LoVo (cell line): ENCODE measurements around the gene DCPS.
"Not testable (repeated sequence)": the region's sequence is repeated elsewhere in the genome, so short reads cannot be mapped to it uniquely, and the experiment has no call there.

Experiments
- DNase-seq: peaks from one replicate; pipeline ENCODE4 v3.0.0-alpha.2; 2016; ENCODE audit warnings: low spot score

Gene DCPS

DNA sequence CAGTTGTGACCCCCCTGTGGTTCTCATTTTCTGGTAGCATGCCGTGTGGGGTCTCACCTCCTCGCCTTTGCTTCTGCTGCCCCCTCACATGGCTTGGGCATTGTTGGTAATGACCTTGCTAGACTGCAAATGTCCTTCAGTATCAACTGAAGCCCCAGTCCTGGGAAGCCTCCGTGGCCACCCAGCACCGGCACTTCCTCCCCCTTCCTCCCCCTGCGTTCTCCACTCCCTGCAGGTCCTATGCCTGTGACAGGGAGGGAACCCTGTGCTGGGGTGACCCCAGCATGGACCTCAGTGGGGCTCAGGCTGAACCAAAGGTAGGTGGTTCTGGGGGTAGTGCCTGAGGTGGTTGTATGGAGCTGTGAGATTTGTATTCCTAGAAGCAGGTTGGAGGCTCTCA, 57.5 kb downstream of the DCPS start:
- no peak for DNase-seq

DNA sequence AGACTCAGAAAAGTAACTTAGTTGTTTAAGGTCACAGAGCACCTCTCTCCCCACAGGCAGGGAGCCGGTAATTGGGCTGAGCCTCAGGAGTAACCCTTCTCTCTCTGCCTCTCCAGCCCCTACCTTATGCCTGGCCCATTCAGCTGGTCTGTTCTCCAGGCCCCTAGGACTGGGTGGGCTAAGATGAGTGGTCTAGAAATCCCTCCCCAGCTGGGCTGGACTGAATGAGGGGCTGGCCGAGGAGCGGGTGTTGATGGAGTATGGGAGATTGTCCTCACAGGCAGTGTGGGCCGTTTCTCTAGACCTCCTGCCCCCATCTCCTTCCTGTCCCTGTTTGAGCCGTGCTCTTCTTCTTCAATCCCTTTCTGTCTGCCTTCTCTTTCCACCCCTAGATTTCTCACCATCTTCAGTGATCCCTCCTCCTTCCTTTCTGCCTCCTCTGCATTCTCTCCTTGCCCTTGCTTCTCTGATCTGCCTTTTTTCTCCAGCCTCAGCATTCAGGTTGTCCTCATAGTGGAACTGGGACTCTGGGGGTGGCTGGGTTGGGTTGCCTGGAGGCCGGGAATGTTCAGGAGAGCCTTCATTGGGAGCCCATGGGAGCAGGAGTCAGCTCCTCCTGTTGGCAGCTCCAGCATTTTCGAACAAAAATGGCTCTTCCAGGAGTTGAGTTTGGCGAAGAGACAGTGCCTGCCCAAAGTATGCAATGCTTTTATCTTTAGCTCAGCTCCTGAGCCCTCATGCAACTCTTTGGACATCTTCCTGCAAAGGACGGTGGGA, 59.2 kb downstream of the DCPS start:
- DNase-seq, result no peak

DNA sequence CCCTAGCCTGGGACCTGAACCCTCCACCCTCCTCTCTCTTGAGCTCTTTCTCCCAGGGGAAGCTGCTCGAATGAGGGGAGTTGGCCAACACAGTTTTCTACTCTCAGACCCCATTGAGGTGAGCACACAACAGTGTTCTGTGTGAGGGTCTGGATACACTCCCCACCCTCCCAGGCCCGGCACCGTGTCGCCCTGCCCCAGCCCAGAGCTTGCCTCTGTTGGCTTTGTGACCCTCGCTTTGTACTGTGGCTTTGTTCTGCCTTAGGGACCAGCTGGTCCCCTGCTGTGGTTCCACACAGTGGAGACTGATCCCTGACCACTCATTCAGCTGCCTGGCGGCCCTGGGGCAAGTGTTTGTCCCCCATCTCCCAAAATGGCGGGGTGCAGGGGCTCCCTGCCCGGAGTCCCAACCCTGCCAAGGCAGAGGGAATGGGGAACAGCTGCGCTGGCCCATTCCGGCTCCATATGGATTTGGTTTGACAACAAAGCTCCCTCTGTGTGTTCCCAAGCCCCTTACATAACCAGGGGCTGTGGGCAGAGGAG, 59.9 kb downstream of the DCPS start:
- no peak for DNase-seq

DNA sequence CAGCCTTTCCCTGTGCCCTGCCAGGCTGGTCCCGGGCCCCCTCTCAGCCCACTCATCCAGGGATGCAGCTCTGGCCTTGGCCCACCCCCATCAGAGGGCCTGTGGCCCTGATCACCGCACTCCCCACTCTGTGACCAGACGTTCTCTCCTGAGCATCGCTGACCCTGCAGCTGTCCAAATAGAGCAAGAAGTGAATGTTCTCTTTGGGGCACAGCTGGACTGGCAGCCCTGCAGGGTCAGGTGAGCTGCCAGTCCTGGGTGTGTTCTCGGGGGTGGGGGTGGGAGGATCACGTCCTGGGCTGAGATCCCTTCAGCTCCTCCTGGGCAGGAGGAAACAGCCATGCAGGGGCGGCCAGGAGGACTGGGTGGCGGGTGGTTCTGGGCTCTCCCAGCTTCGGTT, 60.9 kb downstream of the DCPS start:
- DNase-seq, result not testable (repeated sequence)

DNA sequence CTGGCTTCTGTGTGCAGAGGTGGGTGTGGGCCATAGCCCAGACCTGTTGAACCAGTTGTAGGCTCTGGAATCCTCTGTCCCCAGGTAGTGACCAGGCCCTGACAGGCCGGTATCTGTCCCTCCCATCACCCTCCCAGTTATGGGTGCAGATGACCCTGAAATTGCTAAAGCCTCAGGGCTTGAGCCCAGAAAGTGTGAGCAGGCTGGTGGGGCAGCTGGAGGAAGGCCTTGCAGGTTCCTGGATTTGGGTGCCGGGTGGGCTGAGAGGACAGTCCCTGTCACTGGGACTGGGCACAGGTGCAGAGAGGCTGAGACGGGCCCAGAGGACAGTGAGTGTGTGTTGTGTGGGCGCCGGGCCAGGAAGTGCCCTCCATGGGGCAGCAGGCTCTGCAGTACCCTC, 61.6 kb downstream of the DCPS start:
- DNase-seq, result not testable (repeated sequence)

DNA sequence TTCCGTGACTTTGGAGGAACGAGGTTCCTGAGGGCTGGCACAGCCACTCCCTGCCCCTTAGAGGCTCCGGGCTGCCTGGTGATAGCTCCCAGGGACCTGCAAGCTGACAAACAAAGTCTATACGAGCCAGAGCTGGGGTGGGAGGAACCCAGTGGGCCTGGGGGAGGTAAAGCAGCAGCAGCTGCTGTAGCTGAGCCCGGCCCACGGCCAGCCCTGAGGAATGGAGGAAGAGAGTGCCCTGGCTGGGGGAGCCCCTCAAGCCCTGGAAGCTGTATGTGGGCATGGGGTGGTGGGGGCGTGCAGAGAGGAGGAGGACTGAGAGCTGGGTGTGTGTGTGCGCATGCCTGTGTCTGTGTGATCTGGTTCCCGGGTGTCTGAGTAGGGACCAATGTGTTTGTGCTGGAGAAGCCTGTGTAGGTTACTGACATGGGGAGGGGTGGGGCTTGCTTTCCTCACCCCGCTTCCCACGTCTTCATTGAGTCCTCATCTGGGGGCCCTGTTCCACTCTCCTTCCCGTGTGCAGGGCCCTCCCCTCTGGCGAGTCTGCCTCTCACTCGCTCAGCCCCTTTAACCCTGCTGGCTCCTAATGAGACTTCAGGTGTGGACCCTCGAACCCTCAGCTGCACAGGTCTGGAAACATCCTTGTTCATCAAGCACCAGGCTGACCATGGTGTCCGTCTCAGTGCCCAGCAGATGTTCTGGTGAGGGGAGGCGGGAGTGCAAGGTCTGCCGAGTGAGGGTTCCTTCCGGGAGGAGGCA, 62.4 kb downstream of the DCPS start:
- DNase-seq, result no peak

DNA sequence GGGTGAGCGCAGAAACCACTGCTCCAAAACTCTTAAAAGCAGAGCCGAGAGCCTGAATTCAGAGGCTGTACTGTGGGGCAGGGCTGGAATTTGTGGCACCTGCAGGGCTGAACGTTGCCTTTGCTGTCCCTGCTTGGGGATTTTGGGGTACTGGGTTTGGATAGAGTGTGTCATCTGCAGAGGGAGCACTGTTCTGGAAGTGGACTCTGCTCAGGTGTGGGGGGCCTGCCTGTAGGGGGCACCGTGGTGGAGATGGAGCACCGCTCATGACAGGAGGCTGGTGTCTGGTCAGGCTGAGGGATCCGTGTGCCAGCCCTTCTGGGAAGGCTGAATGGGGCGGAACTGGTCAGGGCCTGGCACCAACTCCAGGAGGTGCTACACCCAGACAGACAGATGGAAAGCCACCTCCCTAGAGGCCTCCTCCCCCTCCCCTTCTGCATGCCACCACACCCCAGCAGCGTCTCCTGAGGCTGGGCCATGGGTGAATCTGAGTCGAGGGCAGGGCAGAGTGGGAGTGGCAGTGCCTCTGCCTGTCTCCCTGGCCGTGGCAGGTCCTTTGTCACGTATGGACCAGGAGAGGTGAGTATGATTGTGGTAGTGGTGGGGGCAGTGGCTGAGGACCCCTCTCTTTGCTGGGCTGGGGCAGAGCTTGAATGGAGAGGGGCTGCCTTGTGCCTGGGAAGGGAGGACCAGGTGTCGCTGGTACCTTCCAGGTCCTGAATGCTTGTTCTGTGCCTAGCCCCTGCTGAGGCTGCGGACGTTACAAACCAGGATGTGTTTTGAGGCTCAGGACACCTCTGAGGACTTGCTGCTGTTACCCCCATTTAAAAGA, 63.2 kb downstream of the DCPS start:
- DNase-seq, result not testable (repeated sequence)

DNA sequence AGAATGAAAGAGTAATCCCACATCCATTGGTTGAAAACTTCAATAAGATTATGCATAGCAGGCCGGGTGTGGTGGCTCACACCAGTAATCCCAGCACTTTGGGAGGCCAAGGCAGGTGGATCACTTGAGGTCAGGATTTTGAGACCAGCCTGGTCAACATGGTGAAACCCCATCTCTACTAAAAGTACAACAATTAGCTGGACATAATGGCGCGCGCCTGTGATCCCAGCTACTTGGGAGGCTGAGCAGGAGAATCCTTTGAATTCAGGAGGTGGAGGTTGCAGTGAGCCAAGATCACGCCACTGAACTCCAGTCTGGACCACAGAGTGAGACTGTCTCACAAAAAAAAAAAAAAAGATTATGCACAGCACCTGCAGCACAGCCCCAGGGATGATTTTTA, 63.9 kb downstream of the DCPS start:
- DNase-seq, result not testable (repeated sequence)

DNA sequence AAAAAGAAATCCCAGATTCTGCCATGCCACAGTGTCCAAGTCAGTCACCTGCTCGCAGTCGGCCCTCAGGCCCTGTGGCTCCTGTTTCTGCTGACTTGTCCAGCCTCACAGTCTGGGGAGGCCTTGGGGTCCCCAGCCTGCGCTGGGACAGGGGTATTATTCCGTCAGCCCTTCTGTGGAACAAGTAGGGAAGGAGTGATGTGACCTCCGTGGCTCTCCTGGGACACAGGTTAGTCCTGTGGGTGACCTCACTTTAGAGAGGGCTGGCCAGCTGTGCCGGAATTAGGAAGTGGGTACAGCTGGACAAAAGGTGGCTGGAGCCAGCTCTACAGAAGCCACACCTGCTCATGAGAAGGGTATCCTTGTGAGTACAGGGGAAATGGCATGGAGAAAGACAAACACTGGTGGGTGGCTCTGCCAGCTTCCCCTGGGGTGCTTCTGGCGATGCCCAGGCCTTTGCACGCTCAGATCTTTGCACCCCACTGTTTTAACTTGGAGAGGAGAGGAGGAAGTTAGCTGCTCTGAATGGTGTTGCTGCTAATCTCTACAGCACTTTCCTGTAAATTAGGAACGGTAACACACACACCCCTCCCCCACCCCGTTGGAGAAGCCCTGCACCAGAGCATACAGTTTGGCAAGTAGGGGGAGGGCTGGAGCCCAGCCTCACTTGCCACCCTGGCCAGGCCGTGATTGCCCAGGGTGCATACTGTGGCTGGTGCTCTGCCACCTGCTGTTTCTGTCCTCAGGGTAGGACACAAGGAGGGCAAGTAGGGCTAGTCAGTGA, 64.7 kb downstream of the DCPS start:
- DNase-seq, result not testable (repeated sequence)

DNA sequence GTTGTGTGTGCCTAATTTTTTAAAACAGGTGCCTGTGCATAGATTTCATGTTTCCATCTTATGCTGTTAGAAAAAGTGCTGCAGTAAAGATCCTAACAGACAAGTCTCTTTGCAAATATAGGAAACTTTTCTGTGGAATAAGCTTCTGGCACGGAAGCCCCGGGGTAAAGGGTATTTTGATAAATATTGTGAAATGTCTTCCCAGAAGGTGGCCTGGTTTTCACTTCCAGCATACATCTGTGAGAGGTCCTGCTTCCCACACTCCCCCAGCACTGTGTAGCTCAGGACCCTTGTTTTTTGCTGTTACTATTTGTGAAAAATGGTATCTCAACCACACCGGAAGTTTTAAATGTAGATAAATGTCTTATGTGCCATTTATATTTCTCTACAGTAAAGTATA, 66.2 kb downstream of the DCPS start:
- no peak for DNase-seq

DNA sequence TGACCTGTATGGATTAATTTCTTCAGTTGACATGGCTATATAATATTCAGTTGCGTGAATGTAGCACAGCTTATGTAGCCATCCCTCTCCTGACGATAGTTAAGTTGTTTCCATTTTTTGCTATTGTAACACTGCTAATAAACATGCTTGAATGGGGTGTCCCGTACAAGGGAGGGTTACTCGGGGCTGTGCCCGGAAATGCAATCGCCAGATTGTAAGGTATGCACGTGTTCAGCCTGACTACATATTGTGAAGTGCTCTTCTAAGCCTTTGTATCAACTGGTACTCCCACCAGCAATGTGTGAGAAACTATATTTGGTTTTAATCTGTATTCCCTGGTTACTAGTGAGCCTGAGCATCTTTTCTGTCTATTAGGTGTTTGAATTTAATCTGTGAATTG, 67.7 kb downstream of the DCPS start:
- no peak for DNase-seq

DNA sequence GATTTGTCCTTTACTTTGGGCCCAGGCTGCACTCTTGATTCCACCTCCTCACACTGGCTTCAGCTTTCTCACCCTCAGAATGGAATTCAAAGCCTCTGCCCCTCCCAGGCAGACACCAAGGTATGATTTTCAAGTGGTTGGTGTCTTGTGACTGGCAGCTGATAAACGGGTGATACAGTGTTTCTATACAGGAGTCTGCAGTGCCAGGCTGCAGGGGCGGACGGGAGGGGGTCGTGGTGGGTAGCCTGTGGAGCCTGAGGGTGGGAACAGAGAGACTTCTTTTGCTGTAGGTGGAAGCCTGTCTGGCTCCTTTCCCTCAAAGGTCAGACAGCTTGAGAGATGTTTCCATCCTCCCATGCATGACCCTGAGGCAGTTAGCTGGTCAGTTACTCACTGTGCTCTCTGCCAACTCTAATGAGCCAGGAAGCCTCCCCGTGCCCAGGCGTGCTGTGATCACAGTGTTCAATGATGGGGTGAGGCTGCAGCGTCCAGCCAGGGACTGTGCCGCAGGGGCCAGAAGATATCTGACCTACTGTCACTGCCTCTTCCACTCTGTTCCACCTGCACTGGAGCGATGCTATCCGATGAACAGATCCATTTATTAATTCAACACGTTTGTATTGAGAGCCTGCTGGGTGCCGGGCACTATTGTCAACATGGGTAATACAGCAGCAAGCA, 69.7 kb downstream of the DCPS start:
- DNase-seq, result not testable (repeated sequence)

DNA sequence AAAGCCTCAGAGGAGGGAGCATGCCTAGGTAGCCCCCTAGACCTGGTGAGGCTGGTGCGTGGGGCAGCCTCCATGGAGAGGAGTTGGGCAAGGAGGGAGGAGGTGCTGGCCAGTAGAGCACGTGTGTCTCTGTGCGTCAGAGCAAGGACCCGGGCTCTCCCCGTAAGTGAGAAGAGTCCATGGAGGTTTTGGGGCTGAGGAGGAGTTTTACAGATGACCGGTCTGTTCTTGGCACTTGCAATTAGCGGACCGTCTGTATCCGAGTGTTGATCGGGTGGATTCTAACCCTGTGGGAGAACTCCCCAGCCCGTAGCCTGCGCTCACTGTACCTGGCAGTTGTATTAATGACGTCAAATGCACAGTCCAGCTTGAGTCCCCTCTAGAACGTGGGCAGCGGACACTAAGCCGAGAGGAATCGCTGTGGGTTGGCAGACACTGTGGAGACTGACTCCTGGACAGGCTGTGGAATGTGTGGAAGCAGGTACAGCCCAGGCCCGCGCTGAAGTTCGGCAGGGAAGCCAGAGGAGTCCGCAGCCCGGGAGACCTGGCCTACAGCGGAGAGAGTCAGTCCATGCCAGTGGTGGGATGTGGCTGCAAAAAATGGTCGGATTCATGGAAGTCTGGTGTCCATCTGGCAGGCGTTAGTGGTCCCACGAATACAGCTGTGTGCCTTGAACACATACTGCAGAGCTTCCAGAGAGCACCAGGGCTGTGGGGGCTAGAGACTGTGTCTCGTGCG, 70.9 kb downstream of the DCPS start:
- DNase-seq, result not testable (repeated sequence)

DNA sequence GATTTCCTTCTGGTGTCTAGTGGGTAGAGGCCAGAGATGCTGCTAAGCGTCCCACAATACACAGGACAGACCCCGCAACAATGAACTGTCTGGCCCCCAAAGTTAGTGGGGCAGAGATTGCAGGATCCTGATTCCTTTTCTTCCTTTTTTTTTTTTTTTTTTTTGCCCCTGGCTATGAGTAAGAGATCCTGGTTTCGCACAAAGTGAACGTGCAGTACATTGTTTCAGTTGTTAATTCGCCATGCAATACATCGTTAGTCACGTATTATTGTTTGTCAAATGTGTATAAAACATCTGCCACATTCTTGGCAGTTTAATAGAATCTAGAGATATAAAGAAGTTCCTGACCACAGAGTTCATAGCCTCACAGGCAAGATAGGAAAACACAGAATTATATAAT, 71.9 kb downstream of the DCPS start:
- no peak for DNase-seq

DNA sequence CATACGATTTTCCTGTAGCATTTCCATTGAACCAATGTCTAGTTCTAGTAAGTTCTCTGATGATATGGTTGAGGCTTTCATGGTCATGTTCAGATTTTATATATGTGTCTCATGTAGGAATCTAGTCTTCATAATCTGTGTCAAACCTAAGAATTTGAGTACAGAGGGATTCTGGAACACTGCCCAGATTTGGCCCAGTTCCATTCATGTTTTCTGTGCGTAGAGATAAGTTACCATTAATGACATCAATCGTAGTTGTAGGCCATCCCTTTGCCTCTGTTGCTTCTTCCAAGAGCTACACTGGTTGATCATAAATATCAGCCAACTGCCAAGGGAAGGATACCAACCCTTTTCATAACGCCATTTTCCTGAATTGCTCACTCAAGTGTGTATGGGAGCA, 74.9 kb downstream of the DCPS start:
- DNase-seq, result no peak

DNA sequence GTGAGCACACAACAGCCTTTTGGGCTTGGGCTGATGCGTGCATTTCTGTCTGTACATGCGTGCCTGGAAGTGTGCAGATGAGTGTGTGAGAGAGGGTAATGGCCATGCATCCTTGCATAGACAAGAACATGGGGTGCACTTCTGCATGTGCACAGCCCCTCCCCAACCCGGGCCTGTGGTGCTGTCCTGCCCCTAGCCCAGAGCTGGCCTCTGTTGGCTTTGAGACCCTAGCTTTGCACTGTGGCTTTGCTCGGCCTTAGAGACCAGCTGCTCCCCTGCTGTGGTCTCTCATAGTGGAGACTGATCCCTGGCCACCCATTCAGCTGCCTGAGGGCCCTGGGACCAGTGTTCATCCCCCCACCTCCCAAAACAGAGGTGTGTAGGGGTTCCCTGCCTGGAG, 77.0 kb downstream of the DCPS start:
- no peak for DNase-seq

DNA sequence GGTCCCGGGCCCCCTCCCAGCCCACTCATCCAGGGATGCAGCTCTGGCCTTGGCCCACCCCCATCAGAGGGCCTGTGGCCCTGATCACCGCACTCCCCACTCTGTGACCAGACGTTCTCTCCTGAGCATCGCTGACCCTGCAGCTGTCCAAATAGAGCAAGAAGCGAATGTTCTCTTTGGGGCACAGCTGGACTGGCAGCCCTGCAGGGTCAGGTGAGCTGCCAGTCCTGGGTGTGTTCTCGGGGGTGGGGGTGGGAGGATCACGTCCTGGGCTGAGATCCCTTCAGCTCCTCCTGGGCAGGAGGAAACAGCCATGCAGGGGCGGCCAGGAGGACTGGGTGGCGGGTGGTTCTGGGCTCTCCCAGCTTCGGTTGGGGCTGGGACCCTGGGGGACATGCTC, 78.1 kb downstream of the DCPS start:
- not testable (repeated sequence) for DNase-seq

DNA sequence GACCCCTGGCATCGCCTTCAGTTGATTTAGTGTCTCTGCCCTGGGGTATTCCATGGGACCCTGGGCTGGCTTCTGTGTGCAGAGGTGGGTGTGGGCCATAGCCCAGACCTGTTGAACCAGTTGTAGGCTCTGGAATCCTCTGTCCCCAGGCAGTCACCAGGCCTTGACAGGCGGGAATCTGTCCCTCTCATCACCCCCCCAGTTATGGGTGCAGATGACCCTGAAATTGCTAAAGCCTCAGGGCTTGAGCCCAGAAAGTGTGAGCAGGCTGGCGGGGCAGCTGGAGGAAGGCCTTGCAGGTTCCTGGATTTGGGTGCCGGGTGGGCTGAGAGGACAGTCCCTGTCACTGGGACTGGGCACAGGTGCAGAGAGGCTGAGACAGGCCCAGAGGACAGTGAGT, 78.8 kb downstream of the DCPS start:
- not testable (repeated sequence) for DNase-seq

DNA sequence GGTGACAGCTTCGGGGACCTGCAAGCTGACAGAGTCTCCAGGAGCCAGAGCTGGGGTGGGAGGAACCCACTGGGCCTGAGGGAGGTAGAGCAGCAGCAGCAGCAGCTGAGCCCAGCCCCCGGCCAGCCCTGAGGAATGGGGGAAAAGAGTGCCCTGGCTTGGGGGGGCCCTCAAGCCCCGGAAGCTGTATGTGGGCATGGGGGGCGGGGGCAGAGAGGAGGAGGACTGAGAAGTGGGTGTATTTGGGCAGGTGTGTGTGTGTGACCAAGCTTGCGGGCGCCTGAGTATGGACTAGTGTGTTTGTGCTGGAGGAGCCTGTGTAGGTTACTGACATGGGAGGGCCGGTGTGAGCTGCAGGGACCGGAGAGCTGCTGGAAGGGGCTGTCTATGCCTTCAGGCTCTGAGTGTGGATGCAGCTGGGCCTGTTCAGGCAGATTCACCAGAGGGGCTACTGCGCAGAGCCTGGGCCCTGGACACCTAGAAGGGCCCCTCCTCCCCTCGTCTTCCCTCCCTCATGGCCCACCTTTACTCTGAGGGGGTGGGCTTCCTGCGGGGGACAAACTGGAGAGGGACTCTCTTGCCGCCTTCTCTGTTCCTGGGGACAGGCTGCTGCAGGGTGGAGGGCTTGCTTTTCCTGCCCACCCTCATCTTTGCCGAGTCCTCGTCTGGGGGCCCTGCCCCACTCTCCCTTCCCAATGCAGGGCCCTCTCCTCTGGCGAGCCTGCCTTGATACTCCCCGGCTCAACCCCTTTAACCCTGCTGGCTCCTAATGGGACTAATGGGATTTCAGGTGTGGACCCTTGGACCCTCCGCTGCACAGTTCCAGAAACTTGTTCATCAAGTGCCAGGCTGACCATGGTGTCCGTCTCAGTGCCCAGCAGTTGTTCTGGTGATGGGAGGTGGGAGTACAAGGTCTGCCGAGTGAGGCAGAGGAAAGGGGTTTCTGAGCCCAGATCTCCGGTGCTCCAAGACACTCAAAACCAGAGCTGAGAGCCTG, 79.8 kb downstream of the DCPS start:
- DNase-seq, result no peak
